Measurements from ENCODE around the gene ATXN7L1.
"Not testable (repeated sequence)": the region's sequence is repeated elsewhere in the genome, so short reads cannot be mapped to it uniquely, and the experiment has no call there.

Gene ATXN7L1

GRCh38 chr7:105600720-105601550 is 275.5 kb downstream of the ATXN7L1 start:
- H3K36me3 ChIP-seq (replicated peaks in 1 of 2; ENCODE audit: control insufficient read depth in 2 of 2, insufficient read depth in 2 of 2, low read length in 2 of 2), result no peaks in the 10 kb centered on the region

DNA sequence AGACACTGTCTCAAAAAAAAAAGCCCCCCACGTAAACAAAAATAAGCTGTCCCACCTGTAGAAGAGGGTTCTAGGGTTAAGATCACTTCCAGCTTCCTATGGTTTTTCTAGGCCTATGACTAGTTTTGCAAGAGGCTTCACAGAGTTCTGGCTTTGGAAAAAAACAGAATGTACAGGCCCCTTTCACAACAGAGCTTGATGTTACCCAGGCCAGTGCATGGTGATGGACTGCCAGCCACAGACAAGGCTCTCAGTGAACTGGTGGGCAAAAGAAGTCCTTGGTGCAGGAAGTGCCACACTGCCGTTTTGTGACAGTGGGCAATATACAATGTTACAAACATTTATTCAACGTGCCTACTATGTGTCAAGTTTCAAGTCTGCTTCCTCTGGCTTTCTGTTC is 276.8 kb downstream of the ATXN7L1 start:
- H3K18ac ChIP-seq (ENCODE audit: low read length), result no peak overlapping the region
- DNase-seq (ENCODE audit: low spot score), result no peak

More at GRCh38 chr7:105600720-105601550, 275.5 kb downstream of the ATXN7L1 start:
- no peak overlapping the region for H4K8ac ChIP-seq (ENCODE audit: low read depth, low read length)
- no peak for DNase-seq (ENCODE audit: low spot score)
- no peak overlapping the region for H3K4ac ChIP-seq (ENCODE audit: low read length)
- H2BK12ac ChIP-seq (ENCODE audit: low read length), result no peak overlapping the region
- H2AFZ ChIP-seq (ENCODE audit: low read length), result no peak overlapping the region
- no peak overlapping the region for H3K23ac ChIP-seq (ENCODE audit: low read depth, low read length, poor library complexity)
- no peak overlapping the region for H3K18ac ChIP-seq (ENCODE audit: low read length)
- no peak overlapping the region for H3K4me2 ChIP-seq (ENCODE audit: insufficient read depth, low read length, poor library complexity, severe bottlenecking)
- H3K9me3 ChIP-seq (replicated peaks in 1 of 2; ENCODE audit: control insufficient read depth in 2 of 2, insufficient read depth in 1 of 2, low read depth in 1 of 2, low read length in 2 of 2), result no peaks in the 10 kb centered on the region
- H2BK120ac ChIP-seq (ENCODE audit: low read depth, low read length), result no peak overlapping the region
- WGBS, 2 donors (ENCODE audit: extremely low coverage in 2 of 2, insufficient read length in 2 of 2, insufficient replicate concordance in 1 of 2), result no CpG with 5 or more reads among the region's 14 CpGs
- no peak overlapping the region for H3K27ac ChIP-seq (replicated peaks; ENCODE audit: low read length)
- H3K27me3 ChIP-seq (ENCODE audit: control insufficient read depth in 3 of 3, insufficient read depth in 3 of 3, low read depth in 1 of 3, low read length in 3 of 3), result no peaks in the 10 kb centered on the region
- no peak overlapping the region for H3K14ac ChIP-seq (ENCODE audit: low read length)
- H4K91ac ChIP-seq (ENCODE audit: low read depth, low read length, poor library complexity), result no peak overlapping the region
- H3K9ac ChIP-seq (ENCODE audit: low read depth, low read length, poor library complexity), result no peak overlapping the region
- H2BK15ac ChIP-seq (ENCODE audit: low read length), result no peak overlapping the region
- H3K79me1 ChIP-seq (ENCODE audit: low read depth, low read length), result no peaks in the 10 kb centered on the region
- H3K4me3 ChIP-seq (ENCODE audit: low read length in 2 of 2), result no peak overlapping the region
- no peaks in the 10 kb centered on the region for H3K4me1 ChIP-seq (ENCODE audit: control insufficient read depth in 2 of 2, insufficient read depth in 1 of 2, low read depth in 1 of 2, low read length in 2 of 2)
- no peak overlapping the region for H2BK5ac ChIP-seq (ENCODE audit: low read length)
- H2AK5ac ChIP-seq (ENCODE audit: low read depth, low read length), result no peak overlapping the region

GRCh38 chr7:105599080-105599479 is 277.3 kb downstream of the ATXN7L1 start:
- not testable (repeated sequence) for H2AFZ ChIP-seq (ENCODE audit: low read length); H2BK120ac ChIP-seq (ENCODE audit: low read depth, low read length); H3K4me1 ChIP-seq (ENCODE audit: control insufficient read depth in 2 of 2, insufficient read depth in 1 of 2, low read depth in 1 of 2, low read length in 2 of 2); H3K27ac ChIP-seq (replicated peaks; ENCODE audit: low read length); H3K27me3 ChIP-seq (ENCODE audit: control insufficient read depth in 3 of 3, insufficient read depth in 3 of 3, low read depth in 1 of 3, low read length in 3 of 3); H3K23ac ChIP-seq (ENCODE audit: low read depth, low read length, poor library complexity); H3K4ac ChIP-seq (ENCODE audit: low read length); H3K36me3 ChIP-seq (replicated peaks in 1 of 2; ENCODE audit: control insufficient read depth in 2 of 2, insufficient read depth in 2 of 2, low read length in 2 of 2); H3K9me3 ChIP-seq (replicated peaks in 1 of 2; ENCODE audit: control insufficient read depth in 2 of 2, insufficient read depth in 1 of 2, low read depth in 1 of 2, low read length in 2 of 2); H3K14ac ChIP-seq (ENCODE audit: low read length); H4K91ac ChIP-seq (ENCODE audit: low read depth, low read length, poor library complexity); H2BK5ac ChIP-seq (ENCODE audit: low read length); H3K4me2 ChIP-seq (ENCODE audit: insufficient read depth, low read length, poor library complexity, severe bottlenecking); H3K79me1 ChIP-seq (ENCODE audit: low read depth, low read length); H3K4me3 ChIP-seq (ENCODE audit: low read length in 2 of 2); H3K9ac ChIP-seq (ENCODE audit: low read depth, low read length, poor library complexity); H3K18ac ChIP-seq (ENCODE audit: low read length); H4K8ac ChIP-seq (ENCODE audit: low read depth, low read length); H2BK15ac ChIP-seq (ENCODE audit: low read length); H2AK5ac ChIP-seq (ENCODE audit: low read depth, low read length); H2BK12ac ChIP-seq (ENCODE audit: low read length); DNase-seq (ENCODE audit: low spot score)
- no CpG with 5 or more reads among the region's 8 CpGs for WGBS, 2 donors (ENCODE audit: extremely low coverage in 2 of 2, insufficient read length in 2 of 2, insufficient replicate concordance in 1 of 2)

More for the DNA sequence above, 276.8 kb downstream of the ATXN7L1 start:
- Histone ChIP-seq H3K79me1 (ENCODE audit: low read depth, low read length) (no peaks in the 10 kb centered on the region), H3K14ac (ENCODE audit: low read length) (no peak overlapping the region), H2BK12ac (ENCODE audit: low read length) (no peak overlapping the region), H3K23ac (ENCODE audit: low read depth, low read length, poor library complexity) (no peak overlapping the region), H2AK5ac (ENCODE audit: low read depth, low read length) (no peak overlapping the region), H3K27me3 (ENCODE audit: control insufficient read depth in 3 of 3, insufficient read depth in 3 of 3, low read depth in 1 of 3, low read length in 3 of 3) (no peaks in the 10 kb centered on the region), H2BK15ac (ENCODE audit: low read length) (no peak overlapping the region), H2AFZ (ENCODE audit: low read length) (no peak overlapping the region), H4K91ac (ENCODE audit: low read depth, low read length, poor library complexity) (no peak overlapping the region), H3K9ac (ENCODE audit: low read depth, low read length, poor library complexity) (no peak overlapping the region), H3K9me3 (replicated peaks in 1 of 2; ENCODE audit: control insufficient read depth in 2 of 2, insufficient read depth in 1 of 2, low read depth in 1 of 2, low read length in 2 of 2) (no peaks in the 10 kb centered on the region), H4K8ac (ENCODE audit: low read depth, low read length) (no peak overlapping the region), H3K4me1 (ENCODE audit: control insufficient read depth in 2 of 2, insufficient read depth in 1 of 2, low read depth in 1 of 2, low read length in 2 of 2) (no peaks in the 10 kb centered on the region), H3K4me2 (ENCODE audit: insufficient read depth, low read length, poor library complexity, severe bottlenecking) (no peak overlapping the region), H2BK120ac (ENCODE audit: low read depth, low read length) (no peak overlapping the region), H2BK5ac (ENCODE audit: low read length) (no peak overlapping the region), H3K4ac (ENCODE audit: low read length) (no peak overlapping the region), H3K36me3 (replicated peaks in 1 of 2; ENCODE audit: control insufficient read depth in 2 of 2, insufficient read depth in 2 of 2, low read length in 2 of 2) (no peaks in the 10 kb centered on the region), H3K4me3 (ENCODE audit: low read length in 2 of 2) (no peak overlapping the region), H3K27ac (replicated peaks; ENCODE audit: low read length) (no peak overlapping the region)
- no CpG with 5 or more reads among the region's 3 CpGs for WGBS, 2 donors (ENCODE audit: extremely low coverage in 2 of 2, insufficient read length in 2 of 2, insufficient replicate concordance in 1 of 2)

DNA sequence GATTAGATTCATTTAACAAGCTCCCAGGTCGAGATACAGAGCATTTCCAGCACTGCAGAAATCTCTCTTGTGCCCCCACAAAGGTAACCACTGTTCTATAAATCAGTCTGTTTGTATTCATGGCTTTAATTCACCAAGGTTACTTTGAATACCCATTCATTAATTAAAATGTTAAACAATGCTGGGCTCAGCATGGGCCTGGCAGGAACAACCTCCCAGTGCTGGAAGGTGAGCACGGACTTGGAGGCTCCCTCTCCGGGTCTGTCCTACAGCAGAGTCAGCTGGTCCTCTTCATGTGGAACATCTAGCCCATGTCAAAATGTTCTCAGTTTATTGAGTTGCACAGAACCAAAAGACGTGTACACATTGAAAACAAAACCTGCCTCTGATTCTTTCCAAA is 279.5 kb downstream of the ATXN7L1 start:
- no peak overlapping the region for H3K4me2 ChIP-seq (ENCODE audit: insufficient read depth, low read length, poor library complexity, severe bottlenecking)
- no peaks in the 10 kb centered on the region for H3K4me1 ChIP-seq (ENCODE audit: control insufficient read depth in 2 of 2, insufficient read depth in 1 of 2, low read depth in 1 of 2, low read length in 2 of 2)
- H3K36me3 ChIP-seq (replicated peaks in 1 of 2; ENCODE audit: control insufficient read depth in 2 of 2, insufficient read depth in 2 of 2, low read length in 2 of 2), result no peaks in the 10 kb centered on the region
- no peak overlapping the region for H3K27ac ChIP-seq (replicated peaks; ENCODE audit: low read length)
- no peak overlapping the region for H2BK15ac ChIP-seq (ENCODE audit: low read length)
- no peak overlapping the region for H2BK12ac ChIP-seq (ENCODE audit: low read length)
- H2AFZ ChIP-seq (ENCODE audit: low read length), result peak overlapping the region; percentile 30
- no peak overlapping the region for H3K4ac ChIP-seq (ENCODE audit: low read length)
- WGBS, 2 donors (ENCODE audit: extremely low coverage in 2 of 2, insufficient read length in 2 of 2, insufficient replicate concordance in 1 of 2), result no CpG with 5 or more reads among the region's 4 CpGs
- no peak overlapping the region for H3K23ac ChIP-seq (ENCODE audit: low read depth, low read length, poor library complexity)
- H3K9ac ChIP-seq (ENCODE audit: low read depth, low read length, poor library complexity), result no peak overlapping the region
- H2AK5ac ChIP-seq (ENCODE audit: low read depth, low read length), result no peak overlapping the region
- H3K27me3 ChIP-seq (ENCODE audit: control insufficient read depth in 3 of 3, insufficient read depth in 3 of 3, low read depth in 1 of 3, low read length in 3 of 3), result no peaks in the 10 kb centered on the region
- no peak for DNase-seq (ENCODE audit: low spot score)
- no peak overlapping the region for H3K14ac ChIP-seq (ENCODE audit: low read length)
- no peaks in the 10 kb centered on the region for H3K9me3 ChIP-seq (replicated peaks in 1 of 2; ENCODE audit: control insufficient read depth in 2 of 2, insufficient read depth in 1 of 2, low read depth in 1 of 2, low read length in 2 of 2)
- H3K18ac ChIP-seq (ENCODE audit: low read length), result no peak overlapping the region
- H2BK5ac ChIP-seq (ENCODE audit: low read length), result no peak overlapping the region
- H3K4me3 ChIP-seq (ENCODE audit: low read length in 2 of 2), result no peak overlapping the region
- no peak overlapping the region for H4K91ac ChIP-seq (ENCODE audit: low read depth, low read length, poor library complexity)
- no peak overlapping the region for H2BK120ac ChIP-seq (ENCODE audit: low read depth, low read length)
- no peaks in the 10 kb centered on the region for H3K79me1 ChIP-seq (ENCODE audit: low read depth, low read length)
- no peak overlapping the region for H4K8ac ChIP-seq (ENCODE audit: low read depth, low read length)

All from neuronal stem cell (in vitro differentiated cells).